Esophagus squamous epithelium (tissue), 5 donors: ENCODE data around the gene PRKACA. TPM values are rescaled to one million over a fixed set of nuclear protein-coding genes. Genes with fewer than 3 reads are reported as not detected.
A peak's percentile ranks its signal among the peaks of the same experiment; 100 is the strongest.

ENCODE experiments used
- DNase-seq: peaks from one replicate; lab custom pipeline; 2025; lab: John Stamatoyannopoulos, UW
- H3K27ac ChIP-seq, 4 donors: fragments of 200-600 bp; sonication (generic); one replicate each; pipeline ENCODE4 v1.5.1; 2016 to 2019; ENCODE audit warnings: mild to moderate bottlenecking in 1 of 4
- H3K27me3 ChIP-seq, 4 donors: fragments of 200-600 bp; sonication (generic); 1 replicate in 3 of 4; 2 replicates in 1 of 4; pipeline versions ENCODE4 v1.5.1 to v1.6.0; 2017 to 2021; ENCODE audit warnings: antibody characterized with exemption in 1 of 4
- H3K36me3 ChIP-seq, 3 donors: fragments of 200-600 bp; sonication (generic); one replicate each; pipeline ENCODE4 v1.5.1; 2016 to 2019
- H3K4me1 ChIP-seq, 3 donors: fragments of 200-600 bp; sonication (generic); one replicate each; pipeline ENCODE4 v1.5.1; 2017 to 2019
- H3K4me3 ChIP-seq, 4 donors: fragments of 200-600 bp; sonication (generic); 1 replicate in 3 of 4; 2 replicates in 1 of 4; pipeline ENCODE4 v1.5.1; 2016 to 2019; ENCODE audit warnings: mild to moderate bottlenecking in 2 of 4, moderate library complexity in 1 of 4
- H3K9me3 ChIP-seq, 3 donors: fragments of 200-600 bp; sonication (generic); one replicate each; pipeline ENCODE4 v1.5.1; 2016 to 2019
- CTCF ChIP-seq, 6 experiments: fragments of 450-650 bp in 4 of 6; fragments of 200-600 bp in 2 of 6; sonication (generic) in 2 of 6; IDR thresholded peaks; one replicate each; pipeline ENCODE4 v1.5.1; 2016 to 2019; ENCODE audit warnings: antibody characterized with exemption in 6 of 6, mild to moderate bottlenecking in 4 of 6, moderate library complexity in 4 of 6
- POLR2A ChIP-seq, 4 donors: fragments of 450-650 bp; IDR thresholded peaks; one replicate each; pipeline ENCODE4 v1.6.1; 2017; ENCODE audit warnings: antibody characterized with exemption in 4 of 4, mild to moderate bottlenecking in 4 of 4, moderate library complexity in 3 of 4
- WGBS, 2 donors: methylation state at CpG; one replicate each; pipeline ENCODE4 v1.1.5; 2018; 5-methylcytosine and 5-hydroxymethylcytosine counted together
- intact Hi-C: fragments of 100-400 bp; cut with DNase I; formaldehyde crosslinking; loops from one replicate; pipeline ENCODE4 v1.15.0; 2022
- total RNA-seq, 4 donors: library from RNA; depleted of rRNA; stranded (reverse); fragments of >200 nt; gene quantifications; one replicate each; pipeline ENCODE4 v1.1.0, GENCODE V29; 2016
- donor health status: DM: yes; HTN: yes; CAD: no.

PRKACA gene
- total RNA-seq, 4 donors from 2014 or later = 28.6 to 42.8 (median 37.0) TPM

DNA sequence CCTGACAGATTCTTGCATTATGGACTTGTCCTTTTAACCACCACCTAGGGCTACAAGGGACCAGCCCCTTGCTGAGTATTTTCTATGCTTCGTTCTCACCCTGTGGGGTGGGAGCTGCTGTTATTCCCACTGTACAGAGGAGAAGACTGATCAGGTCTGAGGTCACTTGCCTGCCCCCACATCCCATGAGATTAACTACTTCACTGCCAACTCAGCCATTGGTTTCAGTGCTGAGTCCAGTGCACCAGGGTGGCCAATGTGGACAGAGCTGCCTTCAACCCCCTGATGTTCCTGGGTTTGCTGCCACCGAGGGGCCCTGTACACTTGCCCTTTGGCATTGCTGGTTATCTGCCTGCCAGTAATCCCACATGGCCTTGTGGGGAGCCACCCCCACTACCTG is 6.9 kb downstream of the PRKACA start:
- TF ChIP-seq CTCF (IDR thresholded peaks at IDR 0.05) (no peak), POLR2A (IDR thresholded peaks at IDR 0.05) (no peak)
- DNase-seq = no peak
- no peaks in the 10 kb centered on the region for H3K27me3 ChIP-seq
- WGBS, 2 donors = 55 to 92% methylated on average over 1 to 2 of the region's 2 CpGs
- H3K27ac ChIP-seq = no peak overlapping the region
- intact Hi-C loops = no loop called here
- peaks cover 16 to 68% (median 38%) of the 10 kb centered on the region in 3 donors for H3K4me1 ChIP-seq
- no peak overlapping the region for H3K4me3 ChIP-seq
- no peaks in the 10 kb centered on the region for H3K9me3 ChIP-seq
- peaks cover 0 to 22% (median 9%) of the 10 kb centered on the region in 3 donors for H3K36me3 ChIP-seq

GRCh38 chr19:14107581-14108461 is 9.7 kb downstream of the PRKACA start:
- WGBS, 2 donors = 61 to 74% methylated on average over 13 to 15 of the region's 23 CpGs
- peaks cover 7 to 49% (median 17%) of the 10 kb centered on the region in 3 donors for H3K36me3 ChIP-seq
- no peak for DNase-seq
- TF ChIP-seq CTCF (IDR thresholded peaks at IDR 0.05) = no peak
- no peak for TF ChIP-seq POLR2A (IDR thresholded peaks at IDR 0.05)
- no peaks in the 10 kb centered on the region for H3K9me3 ChIP-seq
- H3K4me1 ChIP-seq = peaks cover 13 to 47% (median 22%) of the 10 kb centered on the region in 3 donors
- no peak overlapping the region for H3K4me3 ChIP-seq
- intact Hi-C loops = no loop called here
- no peaks in the 10 kb centered on the region for H3K27me3 ChIP-seq
- H3K27ac ChIP-seq = peak overlapping the region; percentile 34 to 81 (median 62)

DNA sequence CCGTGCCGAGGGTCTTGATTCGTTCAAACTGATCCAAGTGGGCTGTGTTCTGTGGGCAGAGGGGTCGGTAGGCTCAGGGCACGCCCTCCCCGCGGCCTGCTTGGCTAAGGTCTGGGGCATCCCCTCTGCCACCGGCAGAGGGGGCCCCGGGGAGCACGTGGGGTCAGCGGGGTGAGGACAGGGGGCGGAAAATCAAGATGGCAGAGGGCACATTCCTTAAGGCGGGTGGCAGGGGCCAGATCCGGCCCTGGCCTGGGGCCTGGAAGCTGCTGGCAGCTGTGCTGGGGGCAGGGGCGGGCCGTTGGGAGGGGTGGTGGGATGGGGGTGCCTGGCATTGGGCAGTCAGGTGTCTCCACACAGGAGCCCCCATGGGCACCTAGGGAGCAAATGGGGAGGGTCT is 10.7 kb downstream of the PRKACA start:
- H3K27ac ChIP-seq = peak overlapping the region; percentile 34 to 81 (median 62)
- TF ChIP-seq CTCF (IDR thresholded peaks at IDR 0.05) (no peak), POLR2A (IDR thresholded peaks at IDR 0.05) (no peak)
- intact Hi-C loops = no loop called here
- DNase-seq = no peak
- peaks cover 7 to 58% (median 24%) of the 10 kb centered on the region in 3 donors for H3K36me3 ChIP-seq
- 80 to 94% methylated on average over 2 to 3 of the region's 16 CpGs for WGBS, 2 donors
- no peak overlapping the region for H3K4me3 ChIP-seq
- H3K4me1 ChIP-seq = peaks cover 6 to 47% (median 15%) of the 10 kb centered on the region in 3 donors
- H3K9me3 ChIP-seq = no peaks in the 10 kb centered on the region
- H3K27me3 ChIP-seq = no peaks in the 10 kb centered on the region

- no peak overlapping the region for H3K27ac ChIP-seq
- no peak for DNase-seq
- H3K36me3 ChIP-seq = peaks cover 12 to 70% (median 27%) of the 10 kb centered on the region in 3 donors
- WGBS, 2 donors = 95% methylated on average over 5 to 8 of the region's 8 CpGs
- no peaks in the 10 kb centered on the region for H3K9me3 ChIP-seq
- intact Hi-C loops = no loop called here
- H3K4me1 ChIP-seq = peaks cover 3 to 39% (median 14%) of the 10 kb centered on the region in 3 donors
- TF ChIP-seq CTCF (IDR thresholded peaks at IDR 0.05) (no peak), POLR2A (IDR thresholded peaks at IDR 0.05) (no peak)
- no peaks in the 10 kb centered on the region for H3K27me3 ChIP-seq
- H3K4me3 ChIP-seq = no peak overlapping the region
These were observed 11.9 kb downstream of the PRKACA start for GRCh38 chr19:14105680-14106079.

GRCh38 chr19:14103310-14103709 is 14.3 kb downstream of the PRKACA start:
- no peak for DNase-seq
- intact Hi-C loops = no loop called here
- TF ChIP-seq POLR2A (IDR thresholded peaks at IDR 0.05) = no peak
- TF ChIP-seq CTCF (IDR thresholded peaks at IDR 0.05) = no peak
- Histone ChIP-seq H3K4me3 (no peak overlapping the region), H3K4me1 (peaks cover 3 to 33% (median 14%) of the 10 kb centered on the region in 3 donors), H3K27ac (no peak overlapping the region), H3K9me3 (no peaks in the 10 kb centered on the region), H3K36me3 (peaks cover 12 to 92% (median 30%) of the 10 kb centered on the region in 3 donors), H3K27me3 (no peaks in the 10 kb centered on the region)
- 83% methylated on average over 1 of the region's 1 CpG; no CpG with 5 or more reads in 1 of the 2 donors for WGBS, 2 donors
